Activated T-helper 9 cell treated with anti-CD3 and anti-CD28 coated beads, Interleukin-2, amount 50 U/mL, for 16 hours (primary cell): ENCODE data around the gene PAX2.
"Not testable (repeated sequence)": the region's sequence is repeated elsewhere in the genome, so short reads cannot be mapped to it uniquely, and the experiment has no call there.

Source experiments
- DNase-seq: peaks from one replicate; pipeline ENCODE4 v3.0.0-alpha.2; 2020; ENCODE audit warnings: low read depth

The PAX2 gene

DNA sequence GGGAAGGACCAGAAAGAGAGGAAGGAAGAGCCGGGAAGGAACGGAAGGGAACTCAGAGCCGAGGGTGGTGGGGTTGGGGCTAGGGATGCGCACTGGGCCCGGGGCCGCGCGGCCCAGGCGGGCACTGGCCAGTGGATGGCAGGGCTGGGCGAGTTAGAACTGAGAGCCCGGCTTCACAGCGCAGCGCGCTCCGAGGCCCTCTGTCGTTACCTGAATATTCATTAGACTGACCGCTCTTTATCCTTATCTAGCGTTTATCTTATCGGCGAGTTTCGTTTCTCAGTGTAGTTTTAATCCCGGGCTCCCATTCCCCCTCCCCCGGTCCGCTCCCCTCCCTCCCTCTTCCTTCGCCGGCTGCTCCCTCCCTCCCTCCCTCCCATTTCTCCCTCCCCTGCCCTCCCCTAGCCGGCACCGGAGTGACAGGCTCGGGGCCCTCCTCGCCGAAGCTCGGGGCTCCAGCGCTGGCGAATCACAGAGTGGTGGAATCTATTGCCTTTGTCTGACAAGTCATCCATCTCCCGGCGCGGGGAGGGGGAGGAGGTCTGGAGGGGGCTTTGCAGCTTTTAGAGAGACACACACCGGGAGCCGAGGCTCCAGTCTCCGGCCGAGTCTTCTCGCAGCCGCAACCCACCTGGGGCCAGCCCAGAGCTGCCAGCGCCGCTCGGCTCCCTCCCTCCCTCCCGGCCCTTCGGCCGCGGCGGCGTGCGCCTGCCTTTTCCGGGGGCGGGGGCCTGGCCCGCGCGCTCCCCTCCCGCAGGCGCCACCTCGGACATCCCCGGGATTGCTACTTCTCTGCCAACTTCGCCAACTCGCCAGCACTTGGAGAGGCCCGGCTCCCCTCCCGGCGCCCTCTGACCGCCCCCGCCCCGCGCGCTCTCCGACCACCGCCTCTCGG, at the start of gene PAX2:
Gene PAX2 (plus strand): TSS at position 596 of the 895 bp plus-strand sequence. CDS start 679 bp downstream, outside the sequence.
- no peak for DNase-seq

DNA sequence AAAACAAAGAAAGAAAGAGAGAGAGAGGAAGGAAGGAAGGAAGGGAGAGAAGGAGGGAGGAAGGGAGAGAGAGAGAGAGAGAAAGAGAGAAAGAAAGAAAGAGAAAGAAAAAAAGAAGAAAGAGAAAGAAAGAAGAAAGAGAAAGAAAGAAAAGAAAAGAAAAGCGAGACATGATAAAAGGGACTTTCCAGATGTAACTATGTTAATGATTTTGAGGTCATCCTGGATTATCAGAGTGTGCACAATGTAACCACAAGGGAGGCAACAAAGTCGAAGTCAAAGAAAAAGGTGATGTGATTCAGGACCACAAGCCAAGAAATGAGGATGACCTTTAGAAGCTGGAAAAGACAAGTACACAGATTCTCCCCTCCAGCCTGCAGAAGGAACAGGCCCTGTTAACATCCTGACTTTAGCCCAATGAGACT, 48.9 kb upstream of the PAX2 start:
- DNase-seq: no peak

- no peak for DNase-seq
Measured at GRCh38 chr10:100697070-100697469, 48.3 kb upstream of the PAX2 start.

DNA sequence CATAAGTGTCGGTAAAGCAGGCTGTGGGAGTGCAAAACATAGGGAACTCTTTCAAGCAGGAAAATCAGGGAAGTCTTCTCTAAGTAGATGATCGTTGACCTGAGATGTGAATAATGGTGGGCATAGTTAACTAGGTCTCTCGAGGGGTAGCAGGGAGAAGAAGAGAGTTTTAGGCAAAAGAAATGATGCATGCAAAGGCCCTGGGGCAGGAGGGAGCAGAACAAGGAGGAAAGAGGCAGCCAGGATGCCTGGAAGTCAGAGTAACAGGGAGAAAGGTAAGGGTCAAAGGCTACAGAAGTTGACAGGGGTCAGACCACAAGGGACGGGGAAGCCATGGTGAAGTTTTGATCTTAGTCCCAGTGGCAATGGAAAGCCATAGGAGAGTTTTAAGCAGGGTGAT, 47.8 kb upstream of the PAX2 start:
- DNase-seq: no peak

GRCh38 chr10:100701704-100702103, 43.7 kb upstream of the PAX2 start:
- DNase-seq: not testable (repeated sequence)

GRCh38 chr10:100705139-100705538, 40.2 kb upstream of the PAX2 start:
- DNase-seq: no peak

- DNase-seq: no peak
Measured at GRCh38 chr10:100707261-100707848, 38.0 kb upstream of the PAX2 start.

DNA sequence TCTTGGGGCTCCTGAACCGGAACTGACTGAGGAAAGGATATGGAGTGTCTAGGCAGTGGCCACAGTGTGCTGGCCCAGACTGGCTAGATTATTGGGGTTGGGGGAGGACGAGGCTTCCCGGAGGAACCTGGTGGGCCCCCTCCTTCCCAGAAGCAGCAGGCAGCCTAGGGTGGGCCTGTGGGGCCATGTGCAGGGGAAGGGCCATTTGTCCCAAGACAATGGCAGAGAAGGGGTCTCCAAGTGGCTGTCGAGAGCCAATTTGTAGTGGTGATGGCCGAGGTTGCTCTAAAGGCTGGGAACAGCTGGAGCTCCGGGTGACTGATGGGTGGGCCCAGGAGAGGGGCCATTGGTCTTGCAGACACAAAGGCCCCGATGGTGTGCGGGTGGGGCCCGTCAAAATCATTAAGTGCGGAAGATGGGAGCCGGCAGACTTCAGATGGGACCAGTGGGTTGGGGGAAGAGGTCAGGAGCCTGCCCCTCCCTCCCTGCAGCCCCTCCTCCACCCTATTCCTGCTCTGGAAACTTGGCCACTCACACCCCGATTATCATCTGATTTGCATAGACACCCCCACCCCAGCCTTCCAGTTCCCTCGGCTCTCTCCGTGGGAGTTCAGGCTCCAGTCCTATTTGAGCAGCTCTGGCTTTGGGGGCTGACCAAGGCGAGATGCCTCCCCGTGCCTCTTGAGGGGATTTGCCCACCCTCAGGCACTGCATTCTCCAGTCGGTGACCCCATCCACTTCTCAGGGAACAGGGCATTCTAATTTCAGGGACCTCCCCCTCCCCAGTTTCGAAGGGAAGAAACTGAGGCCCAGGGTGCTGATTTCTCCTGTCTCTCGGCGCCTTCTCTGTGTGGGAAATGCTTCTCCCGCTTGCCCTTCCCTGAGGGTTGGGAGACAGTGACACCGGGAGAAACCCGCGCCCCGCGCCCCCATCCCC, 36.0 kb upstream of the PAX2 start:
- DNase-seq: no peak

DNA sequence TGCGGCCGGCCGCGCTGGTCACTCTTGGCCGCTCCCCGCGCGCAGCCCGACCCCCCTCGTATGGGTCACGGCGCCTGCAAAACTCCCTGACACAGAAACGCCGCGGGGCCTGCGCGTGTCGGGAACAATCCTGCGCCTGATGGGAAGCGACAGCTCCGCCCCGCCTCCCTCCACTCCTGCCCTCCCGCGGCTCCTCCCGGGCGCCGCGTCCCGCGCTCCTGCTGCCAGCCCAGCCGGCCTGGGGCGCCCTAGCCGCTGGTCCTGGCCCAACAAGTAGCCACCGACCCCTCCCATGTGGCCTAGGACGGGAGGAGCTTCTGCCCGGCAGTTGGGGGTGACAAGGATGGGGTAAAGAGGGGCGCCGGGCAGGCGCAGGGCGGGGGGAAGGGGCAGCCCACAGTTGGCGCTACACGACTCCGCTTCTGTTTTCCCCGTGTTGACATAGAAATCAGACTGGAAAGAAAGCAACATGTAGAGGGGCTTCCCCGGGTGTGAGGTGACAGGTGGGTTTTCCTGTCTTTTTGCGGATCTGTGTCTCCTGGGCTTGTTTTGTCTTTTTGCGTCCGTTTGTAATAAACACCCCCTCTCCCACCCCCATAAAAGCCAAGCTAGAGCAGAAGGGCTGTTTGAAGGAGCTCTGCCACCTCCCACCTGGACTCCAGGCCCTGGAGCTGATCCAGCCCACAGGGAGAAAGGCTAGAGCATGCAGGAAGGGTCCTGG, 35.1 kb upstream of the PAX2 start:
- DNase-seq: no peak

DNA sequence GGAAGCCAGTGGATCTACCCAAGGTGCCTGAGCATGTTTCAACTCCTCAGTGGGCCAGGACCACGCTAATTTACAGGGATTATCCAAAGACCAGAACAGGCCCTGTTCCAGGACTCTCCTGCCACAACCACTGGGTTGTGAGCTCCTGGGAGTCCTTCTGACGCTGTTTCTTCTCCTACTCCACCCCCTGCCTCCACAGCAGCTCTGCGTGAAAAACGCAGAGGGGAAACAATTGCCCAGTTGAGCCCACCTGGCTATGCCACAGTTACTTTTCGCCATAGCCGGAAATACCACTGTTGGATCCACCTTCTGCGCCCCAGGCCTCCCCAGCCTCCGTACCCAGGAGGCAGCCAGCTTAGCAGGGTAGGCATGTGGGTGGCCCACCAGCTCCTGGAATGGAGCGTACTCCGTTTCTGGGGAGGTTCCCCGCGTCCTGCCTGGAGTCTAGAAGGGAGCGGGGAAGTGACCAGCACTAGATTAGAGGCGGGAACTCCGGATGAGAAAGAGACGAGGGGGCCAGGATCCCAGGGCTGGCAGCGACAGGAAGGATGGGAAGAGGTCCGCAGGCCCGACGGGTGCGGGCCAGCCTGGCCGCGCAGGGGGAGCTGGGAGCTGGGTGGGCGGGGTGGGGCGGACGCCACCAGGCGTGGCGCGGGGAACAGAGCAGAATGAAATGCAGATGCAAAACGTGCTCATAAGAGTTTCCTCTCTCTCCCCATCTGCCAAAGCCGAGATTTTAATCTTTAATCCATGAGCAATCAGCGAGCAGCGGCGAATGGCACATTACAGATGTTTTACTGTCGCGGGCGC, 32.1 kb upstream of the PAX2 start:
- DNase-seq: no peak

DNA sequence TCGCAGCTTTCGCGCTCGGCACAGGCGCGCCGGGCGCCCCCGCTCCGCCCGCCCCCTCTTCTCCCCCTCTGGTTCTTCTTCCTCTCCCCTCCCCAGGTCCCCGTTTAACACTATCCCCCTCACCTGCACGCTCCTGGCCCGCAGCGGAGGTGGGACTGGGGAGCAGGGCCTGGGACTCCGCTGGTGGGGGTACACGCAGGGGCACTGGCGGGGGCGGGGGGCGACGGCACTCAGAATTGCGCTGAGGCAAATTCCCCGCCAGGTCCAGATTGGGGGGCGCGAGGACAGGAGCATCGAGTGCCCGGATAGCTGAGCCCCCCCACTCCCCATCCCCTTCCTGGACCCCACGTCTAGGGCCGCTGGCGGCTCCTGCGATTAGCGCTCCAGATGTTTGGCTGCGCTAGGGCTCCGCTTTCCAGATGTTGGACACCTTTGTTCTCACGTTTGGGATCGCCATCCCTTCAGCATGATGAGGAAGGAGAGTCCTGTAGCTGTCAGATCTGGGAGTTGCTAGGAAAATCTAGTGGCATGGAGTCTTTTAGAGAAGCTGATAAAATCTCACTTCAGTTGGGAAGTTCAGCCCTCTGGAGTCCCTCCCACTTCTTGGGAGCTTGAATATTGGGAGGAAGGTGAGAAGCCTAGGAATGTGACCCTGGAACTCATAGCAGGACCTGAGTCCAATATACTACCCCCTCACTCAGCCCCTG, 31.4 kb upstream of the PAX2 start:
- no peak for DNase-seq

GRCh38 chr10:100714566-100714950, 30.8 kb upstream of the PAX2 start:
- DNase-seq: no peak

DNA sequence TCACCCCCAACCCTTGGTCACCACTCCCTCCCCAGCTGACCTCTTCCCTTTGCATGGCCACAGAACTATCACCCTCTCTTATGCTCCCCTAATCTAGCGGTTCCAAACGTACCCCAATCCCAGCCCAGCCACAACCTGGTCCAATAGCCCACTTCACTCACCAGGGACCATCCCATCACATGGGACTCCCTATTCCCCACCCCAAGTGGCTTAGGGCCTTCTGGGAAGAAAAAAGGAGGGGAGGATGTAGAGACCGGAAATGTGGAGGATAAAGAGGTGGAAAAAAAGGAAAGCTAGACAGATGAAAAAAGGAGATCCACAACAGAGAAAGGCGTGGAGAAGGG, 30.3 kb upstream of the PAX2 start:
- DNase-seq: no peak

DNA sequence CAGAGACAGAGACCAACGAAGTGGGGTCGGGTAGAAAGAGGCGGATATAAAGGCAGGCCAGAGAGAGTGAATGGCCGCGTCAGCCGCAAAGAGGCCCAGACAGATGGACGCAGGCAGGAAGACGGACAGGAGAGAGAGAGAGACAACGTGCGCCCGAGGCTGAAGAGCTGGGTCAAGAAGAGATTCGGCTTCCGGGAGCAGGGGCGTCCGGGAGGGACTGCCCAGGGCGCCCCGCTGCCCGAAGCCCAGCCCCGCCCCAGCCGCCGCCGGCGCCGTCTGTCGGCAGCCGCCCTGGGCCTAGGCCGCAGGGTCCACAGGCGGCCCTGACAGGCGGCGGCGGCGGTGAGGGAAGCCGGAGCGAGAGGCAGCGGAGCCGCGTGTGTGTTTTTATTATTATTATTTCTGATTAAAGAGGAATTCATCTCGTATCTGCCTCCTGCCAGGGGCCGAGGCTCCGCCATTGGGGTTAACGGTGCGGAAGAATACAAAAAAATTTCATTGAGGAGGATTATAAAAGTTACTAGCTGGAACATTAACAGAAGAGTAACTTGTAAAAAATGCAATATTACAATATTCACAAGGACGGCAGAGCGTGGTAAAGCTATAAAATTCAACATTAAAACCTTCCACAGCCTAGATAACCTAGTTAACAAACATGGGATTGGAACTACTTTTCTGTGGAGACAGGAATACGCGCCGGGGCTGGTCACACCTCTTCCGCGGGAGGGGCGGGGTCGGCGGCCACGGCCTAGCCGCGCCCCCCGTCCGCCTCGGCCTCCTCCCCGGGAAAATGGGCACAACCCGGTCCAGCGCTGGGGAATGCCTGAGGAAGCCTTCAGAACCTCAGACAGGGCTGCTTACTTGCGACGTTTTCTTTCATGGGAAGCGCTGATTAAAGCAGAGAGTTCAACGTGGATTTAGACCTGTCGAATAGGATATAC, 29.7 kb upstream of the PAX2 start:
- DNase-seq: no peak

DNA sequence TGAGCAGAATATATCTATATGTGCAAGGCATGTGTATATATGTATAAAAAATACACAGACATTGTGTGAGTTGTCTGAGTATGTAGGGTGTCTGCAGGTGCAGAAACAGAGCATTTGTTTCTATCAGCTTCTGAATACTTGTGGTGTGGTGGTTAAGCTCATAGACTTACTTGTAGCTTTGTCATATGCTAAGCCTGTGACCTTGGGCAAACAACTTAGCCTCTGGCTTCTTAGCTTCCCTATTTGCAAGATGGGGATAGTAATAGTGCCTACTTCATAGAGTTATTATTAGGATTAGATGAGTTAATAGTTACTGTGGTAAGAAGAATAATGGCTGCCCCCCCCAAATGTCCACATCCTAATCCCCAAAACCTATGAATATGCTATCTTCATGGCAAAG, 28.2 kb upstream of the PAX2 start:
- no peak for DNase-seq

- no peak for DNase-seq
Measured at GRCh38 chr10:100718197-100718742, 27.1 kb upstream of the PAX2 start.

DNA sequence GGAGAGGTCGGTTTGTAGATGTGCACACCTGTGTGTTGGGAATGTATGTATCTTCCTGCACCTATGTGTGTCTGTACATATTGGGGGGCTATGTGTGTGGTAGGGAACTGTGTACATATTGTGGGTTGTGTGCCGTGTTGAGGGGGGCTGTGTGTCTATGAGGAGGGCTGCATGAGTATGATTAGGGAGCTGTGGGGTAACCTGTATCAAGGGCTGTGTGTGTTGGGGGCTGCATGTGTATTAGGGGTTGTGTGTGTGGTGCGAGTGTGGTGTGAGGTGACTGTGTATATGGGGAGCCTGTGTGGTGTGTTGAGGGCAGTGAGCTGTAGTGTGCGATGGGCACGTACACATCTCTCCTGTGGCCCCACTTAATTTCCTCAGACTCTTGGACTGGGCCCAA, 22.2 kb upstream of the PAX2 start:
- DNase-seq: no peak

DNA sequence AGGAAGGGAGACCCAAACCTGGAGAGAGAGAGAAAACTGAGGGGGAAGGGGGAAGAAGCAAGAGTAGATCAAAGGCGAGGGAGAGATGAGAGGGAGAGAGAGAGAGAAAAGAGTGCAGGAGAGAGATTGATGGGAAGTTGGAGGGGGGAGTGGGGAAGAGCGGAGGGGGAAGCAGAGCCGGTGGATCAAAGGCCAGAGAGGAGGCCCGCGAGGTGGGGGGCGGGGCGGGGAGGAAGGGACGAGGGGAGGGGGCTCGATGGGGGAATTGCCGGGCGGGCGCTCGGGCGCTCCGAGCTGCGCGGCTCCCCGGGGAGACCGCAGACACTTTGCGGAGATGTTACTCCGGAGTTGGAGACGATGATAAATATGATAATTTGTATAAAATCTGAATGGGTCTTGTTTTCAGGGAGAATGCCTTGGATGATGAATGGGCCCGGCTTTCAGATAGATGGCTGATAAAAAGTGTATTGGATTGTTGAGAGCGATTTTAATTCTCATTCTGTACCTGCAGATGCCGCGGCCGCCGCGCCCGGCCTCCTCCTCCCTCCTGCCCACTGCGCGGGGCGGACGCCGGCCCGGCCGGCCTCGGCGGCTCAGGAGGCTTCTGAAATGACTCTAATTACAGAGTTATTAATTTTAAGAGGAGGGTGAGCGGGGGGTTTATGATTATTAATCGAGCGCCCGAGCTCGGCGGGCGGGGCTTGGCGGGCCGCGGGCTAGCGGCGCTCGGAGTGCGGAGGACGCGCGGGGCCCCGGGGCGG, 21.4 kb upstream of the PAX2 start:
- DNase-seq: no peak
